ENCODE results near the gene ASTN2.
A peak's percentile ranks its signal among the peaks of the same experiment; 100 is the strongest.

The ASTN2 gene

DNA sequence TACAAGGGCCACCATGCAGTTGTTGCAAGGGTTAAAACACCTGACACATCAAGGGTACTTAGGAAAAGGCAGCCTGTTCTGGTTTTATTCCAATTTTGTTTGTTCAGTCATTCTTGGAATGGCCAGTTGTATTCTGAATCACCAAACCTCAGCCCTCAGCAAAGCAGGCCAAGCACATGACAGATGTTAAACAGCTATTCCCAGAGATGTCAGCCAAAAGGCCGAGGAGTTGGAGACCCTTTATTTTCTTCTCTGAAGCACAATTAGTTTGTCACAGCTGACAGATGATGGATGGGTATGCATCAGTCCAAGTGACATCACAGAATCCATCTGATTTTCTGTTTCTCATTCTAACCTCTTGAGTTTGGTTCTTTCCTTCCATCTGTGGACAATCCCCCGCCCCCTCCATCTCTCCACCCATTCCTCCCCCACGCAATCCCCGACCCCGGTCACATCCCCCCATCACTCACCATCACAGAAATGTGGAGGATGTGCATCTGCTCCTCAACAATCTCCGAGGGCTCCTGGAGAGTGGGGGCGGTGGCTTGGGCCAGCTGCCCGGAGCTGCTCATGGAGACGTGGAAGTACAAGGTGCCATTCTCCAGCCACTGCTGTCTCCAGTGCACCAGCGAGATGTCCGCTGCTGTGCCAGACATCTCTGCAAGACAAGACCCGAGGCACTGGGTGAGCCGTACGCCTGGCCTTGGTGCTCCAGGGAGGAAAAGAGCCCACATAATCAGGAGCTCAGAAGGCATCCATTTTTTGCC, 123.8 kb downstream of the ASTN2 start:
- FAIRE-seq (peak; percentile 23), DNase-seq (ENCODE audit: insufficient read length, low spot score) (no peak)
- TF ChIP-seq POLR2A (IDR thresholded peaks at IDR 0.05; ENCODE audit: low read depth, low read length): no peak

DNA sequence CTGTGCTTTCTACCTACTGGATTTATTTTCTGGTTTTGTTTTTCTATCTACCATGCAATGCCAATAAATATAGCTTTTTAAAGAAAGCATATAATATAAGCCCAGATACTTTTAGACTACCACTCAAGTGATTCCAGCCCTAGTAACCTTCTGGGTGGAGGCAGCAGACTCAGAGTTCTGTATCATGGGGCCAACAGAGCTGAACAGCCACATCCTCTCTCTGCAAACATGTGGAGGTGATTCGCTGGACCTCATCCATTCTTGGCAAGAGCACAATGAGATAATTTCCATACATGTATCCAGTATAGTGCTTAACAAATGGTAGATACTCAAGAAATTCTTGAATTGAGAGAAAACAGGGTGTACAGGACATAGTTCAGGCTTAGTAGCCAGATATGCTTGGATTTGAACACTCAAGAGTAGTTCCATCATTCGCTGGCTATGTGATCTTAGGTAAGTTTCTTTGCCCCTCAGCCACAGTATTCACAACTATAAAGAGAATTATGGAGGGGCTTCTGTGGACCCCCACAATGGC, 124.5 kb downstream of the ASTN2 start:
- no peak for FAIRE-seq
- no peak for TF ChIP-seq POLR2A (IDR thresholded peaks at IDR 0.05; ENCODE audit: low read depth, low read length)
- DNase-seq (ENCODE audit: insufficient read length, low spot score): no peak

DNA sequence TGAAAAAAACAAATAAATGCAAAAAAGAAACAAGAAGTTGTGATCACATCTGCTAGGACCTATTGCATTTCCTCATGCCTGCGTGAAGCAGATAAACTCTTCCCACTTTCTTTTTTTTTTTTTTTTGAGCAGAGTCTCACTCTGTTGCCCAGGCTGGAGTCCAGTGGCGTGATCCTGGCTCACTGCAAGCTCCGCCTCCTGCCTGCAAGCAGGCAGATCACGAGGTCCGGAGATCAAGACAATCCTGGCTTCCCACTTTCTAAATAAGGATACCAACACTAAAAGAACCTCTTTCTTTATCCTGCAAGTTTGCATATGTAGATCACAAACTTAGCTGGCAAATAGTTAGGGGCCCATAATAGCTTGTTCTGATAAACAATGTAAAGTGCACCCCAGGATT, 128.6 kb downstream of the ASTN2 start:
- no peak for TF ChIP-seq POLR2A (IDR thresholded peaks at IDR 0.05; ENCODE audit: low read depth, low read length)
- FAIRE-seq (no peak), DNase-seq (ENCODE audit: insufficient read length, low spot score) (no peak)

DNA sequence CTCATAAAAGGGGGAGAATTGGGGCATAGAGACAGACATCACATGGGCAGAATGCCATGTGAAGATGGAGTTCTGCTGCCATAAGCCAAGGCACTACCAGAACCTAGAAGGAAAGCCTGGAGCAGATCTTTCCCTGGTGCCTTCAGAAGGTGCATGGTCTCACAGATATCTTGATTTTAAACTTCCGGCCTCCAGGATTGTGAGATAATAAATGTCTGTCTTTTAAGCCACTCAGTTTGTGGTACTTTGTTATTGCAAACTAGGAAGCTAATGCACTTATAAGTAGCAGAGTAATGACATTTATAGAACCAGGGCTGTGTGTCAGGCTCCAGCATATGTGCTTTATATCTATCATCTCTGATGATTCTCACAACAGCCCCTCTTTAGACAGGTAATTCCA, 130.4 kb downstream of the ASTN2 start:
- no peak for TF ChIP-seq POLR2A (IDR thresholded peaks at IDR 0.05; ENCODE audit: low read depth, low read length)
- DNase-seq (ENCODE audit: insufficient read length, low spot score) (no peak), FAIRE-seq (no peak)

DNA sequence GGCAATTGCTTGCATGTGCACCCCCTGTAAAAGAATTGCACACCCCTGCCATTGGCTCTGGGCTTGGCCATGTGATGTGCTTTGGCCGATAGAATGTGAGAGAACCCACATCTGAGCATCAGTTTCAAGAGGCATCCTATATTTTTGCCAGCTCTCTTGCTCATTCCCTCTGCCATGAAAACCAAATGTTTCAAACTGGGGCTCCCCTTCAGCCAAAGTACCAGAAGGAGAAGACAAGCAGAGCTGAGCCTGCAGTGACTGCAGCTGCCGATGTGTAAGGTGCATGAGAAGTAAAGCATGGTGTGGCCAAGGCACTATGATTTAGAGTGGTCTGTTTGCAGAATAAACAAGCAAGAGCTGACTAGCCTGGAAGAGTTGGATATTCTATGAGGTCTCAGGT, 132.3 kb downstream of the ASTN2 start:
- no peak for TF ChIP-seq POLR2A (IDR thresholded peaks at IDR 0.05; ENCODE audit: low read depth, low read length)
- no peak for FAIRE-seq
- DNase-seq (ENCODE audit: insufficient read length, low spot score): no peak

DNA sequence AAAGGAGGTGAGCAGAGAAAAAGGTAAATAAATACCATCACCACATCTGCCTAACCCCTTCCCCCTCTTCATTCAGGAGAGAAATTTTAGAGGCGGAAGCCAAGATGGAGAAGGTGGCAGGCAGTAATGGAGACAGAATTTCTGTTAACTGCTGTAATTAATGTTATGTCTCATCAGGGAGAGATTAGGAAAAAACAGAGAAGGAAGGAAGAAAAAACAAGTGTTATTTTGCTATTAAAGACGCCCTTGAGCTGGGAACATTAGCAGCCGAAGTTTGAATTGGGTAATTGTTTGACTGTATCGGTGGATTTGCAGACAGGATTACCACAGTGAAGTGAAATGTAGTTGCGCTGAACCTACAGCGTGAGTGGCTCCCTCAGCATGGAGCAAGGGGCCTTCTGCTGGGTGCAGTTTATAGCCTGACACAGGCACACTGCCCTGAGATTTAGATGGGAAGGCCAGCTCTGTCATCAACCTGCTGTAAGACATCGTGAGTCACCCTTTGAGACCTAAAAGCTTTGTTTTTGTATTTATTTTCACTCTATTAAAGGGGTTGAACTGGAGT, 136.3 kb downstream of the ASTN2 start:
- no peak for DNase-seq (ENCODE audit: insufficient read length, low spot score)
- no peak for TF ChIP-seq POLR2A (IDR thresholded peaks at IDR 0.05; ENCODE audit: low read depth, low read length)
- peak; percentile 23 for FAIRE-seq

DNA sequence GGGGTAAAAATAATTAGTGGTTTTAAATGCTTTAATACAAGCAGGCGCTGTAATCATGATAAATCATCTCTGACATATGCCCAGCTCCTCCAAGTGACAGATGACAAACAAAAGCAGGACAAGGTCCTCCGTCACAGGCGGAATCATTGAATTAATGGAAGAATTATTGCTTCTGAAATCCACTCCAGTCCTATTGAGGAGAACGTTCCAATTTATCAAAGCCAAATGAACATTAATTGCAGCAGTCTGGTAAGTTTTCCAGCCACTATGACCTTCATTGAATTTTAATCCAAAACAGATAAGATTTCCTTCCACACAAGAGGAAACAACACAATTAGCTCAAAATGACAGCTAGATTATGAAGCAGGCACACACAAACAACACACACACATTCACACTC, 136.8 kb downstream of the ASTN2 start:
- peak; percentile 48 for FAIRE-seq
- TF ChIP-seq POLR2A (IDR thresholded peaks at IDR 0.05; ENCODE audit: low read depth, low read length): no peak
- DNase-seq (ENCODE audit: insufficient read length, low spot score): no peak

DNA sequence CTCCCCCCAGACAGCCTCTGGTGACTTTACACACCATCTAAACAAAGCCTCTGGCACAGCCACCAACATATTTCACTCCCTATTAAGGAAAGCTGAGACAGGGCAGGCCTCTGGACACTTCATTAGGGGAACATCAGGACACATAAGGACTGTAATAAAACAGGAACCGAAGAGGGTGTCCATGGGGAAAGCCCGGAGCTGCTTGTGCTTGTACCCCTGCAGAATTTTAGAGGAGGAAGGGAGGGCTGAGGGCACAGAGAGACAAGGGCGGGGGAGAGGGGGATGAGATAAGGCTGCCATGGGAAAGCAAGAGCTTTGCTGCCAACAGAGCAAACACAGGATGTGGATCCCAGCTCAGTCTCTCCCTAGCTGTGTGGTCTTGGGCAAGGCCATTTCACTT, 138.4 kb downstream of the ASTN2 start:
- DNase-seq (ENCODE audit: insufficient read length, low spot score): no peak
- TF ChIP-seq POLR2A (IDR thresholded peaks at IDR 0.05; ENCODE audit: low read depth, low read length): no peak
- FAIRE-seq: no peak

DNA sequence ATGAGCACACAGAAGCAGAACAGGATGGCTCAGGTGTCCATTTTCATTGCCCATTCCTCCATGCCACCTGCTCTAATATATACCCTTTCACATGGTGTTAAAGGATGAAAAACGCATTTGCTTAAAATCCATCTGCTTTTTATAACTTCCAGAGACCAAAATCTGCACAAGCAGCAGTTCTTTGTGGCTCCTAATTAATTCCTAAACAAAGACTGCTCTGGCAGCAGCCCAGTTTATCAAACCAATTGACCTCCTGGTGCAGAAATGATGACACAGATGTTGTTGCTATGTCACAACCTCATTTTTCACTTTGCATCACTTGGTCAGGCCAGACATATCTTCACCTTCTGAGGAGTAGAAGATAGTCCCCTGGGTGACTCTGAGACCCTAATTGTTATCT, 141.2 kb downstream of the ASTN2 start:
- FAIRE-seq: no peak
- no peak for TF ChIP-seq POLR2A (IDR thresholded peaks at IDR 0.05; ENCODE audit: low read depth, low read length)
- DNase-seq (ENCODE audit: insufficient read length, low spot score): no peak

DNA sequence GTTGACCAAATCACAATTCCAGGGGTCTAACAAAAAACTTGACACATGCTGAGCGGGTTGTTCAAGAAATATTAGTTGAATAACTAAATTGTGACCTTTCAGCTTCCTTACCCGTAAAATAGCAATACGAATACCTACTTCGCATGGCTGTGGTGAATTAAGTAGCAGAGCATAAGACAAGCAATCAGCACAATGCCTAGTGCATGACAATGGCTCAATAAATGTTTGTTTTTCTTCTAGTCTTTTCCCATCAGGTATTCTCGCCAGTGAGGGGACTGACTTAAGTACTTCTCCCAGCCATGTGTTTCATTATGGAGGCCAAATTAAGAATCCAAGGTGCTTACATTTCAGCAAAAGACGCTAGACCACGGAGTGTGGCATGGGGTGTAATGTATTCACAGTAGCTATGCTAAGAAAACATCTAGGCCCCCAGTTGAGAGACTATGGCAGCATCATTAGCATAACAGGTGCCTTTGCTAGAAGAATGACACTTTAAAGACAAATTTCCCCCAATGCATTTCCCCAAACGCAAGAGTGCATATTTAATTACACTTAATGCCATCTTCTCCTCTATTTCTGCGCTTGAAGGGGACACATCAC, 145.9 kb downstream of the ASTN2 start:
- no peak for TF ChIP-seq POLR2A (IDR thresholded peaks at IDR 0.05; ENCODE audit: low read depth, low read length)
- DNase-seq (ENCODE audit: insufficient read length, low spot score): no peak

DNA sequence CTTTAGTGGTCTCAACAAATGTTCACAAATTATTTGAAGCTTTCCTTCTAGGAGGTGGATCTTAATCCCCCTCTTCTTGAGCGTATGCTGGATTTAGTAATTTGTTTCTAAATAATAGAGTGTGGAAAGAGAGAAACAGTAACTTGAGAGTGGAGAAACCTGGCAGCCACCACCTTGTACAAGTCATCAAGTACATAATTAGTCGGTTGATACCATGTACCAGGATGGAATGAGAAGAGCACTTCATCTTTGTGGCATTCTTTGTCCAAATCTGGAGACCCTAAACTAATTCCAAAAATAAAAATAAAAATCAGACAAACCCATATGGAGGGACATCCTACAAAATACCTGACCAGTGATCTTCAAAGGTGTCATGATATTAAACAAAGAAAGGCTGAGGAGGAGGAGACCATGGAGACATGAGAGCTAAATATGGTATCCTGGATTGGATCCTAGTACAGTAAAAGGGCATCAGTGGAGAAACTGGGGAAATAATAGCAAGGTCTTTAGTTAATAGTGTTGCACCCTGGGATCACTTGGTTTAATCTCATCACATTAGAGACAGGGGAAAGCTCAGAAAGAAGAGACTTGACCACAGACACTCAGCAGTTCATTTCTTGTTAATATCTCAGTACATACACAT, 147.9 kb downstream of the ASTN2 start:
- FAIRE-seq: no peak
- TF ChIP-seq POLR2A (IDR thresholded peaks at IDR 0.05; ENCODE audit: low read depth, low read length): no peak

More for the DNA sequence above, 145.9 kb downstream of the ASTN2 start:
- no peak for FAIRE-seq

DNA sequence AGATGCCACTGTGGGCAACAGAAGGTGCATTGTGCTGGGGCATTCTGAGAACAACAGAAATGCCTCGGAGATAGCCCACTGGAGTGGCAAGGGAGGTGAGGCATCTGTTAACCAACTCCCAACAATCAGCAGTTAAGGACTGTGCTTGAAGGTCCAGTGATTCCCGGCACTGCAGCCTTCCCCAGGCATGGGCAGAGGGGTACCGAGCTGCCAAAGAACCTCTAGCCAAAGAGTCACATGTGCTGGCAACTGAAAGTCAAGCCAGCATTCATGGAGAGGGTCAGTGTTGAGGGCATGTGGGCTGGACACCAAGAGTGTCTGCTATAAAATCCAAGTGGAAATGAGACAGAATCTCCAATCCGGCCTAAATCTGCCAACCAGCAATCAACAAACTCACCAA, 149.6 kb downstream of the ASTN2 start:
- FAIRE-seq (no peak), DNase-seq (ENCODE audit: insufficient read length, low spot score) (no peak)
- no peak for TF ChIP-seq POLR2A (IDR thresholded peaks at IDR 0.05; ENCODE audit: low read depth, low read length)

More for the DNA sequence above, 147.9 kb downstream of the ASTN2 start:
- DNase-seq (ENCODE audit: insufficient read length, low spot score): no peak

DNA sequence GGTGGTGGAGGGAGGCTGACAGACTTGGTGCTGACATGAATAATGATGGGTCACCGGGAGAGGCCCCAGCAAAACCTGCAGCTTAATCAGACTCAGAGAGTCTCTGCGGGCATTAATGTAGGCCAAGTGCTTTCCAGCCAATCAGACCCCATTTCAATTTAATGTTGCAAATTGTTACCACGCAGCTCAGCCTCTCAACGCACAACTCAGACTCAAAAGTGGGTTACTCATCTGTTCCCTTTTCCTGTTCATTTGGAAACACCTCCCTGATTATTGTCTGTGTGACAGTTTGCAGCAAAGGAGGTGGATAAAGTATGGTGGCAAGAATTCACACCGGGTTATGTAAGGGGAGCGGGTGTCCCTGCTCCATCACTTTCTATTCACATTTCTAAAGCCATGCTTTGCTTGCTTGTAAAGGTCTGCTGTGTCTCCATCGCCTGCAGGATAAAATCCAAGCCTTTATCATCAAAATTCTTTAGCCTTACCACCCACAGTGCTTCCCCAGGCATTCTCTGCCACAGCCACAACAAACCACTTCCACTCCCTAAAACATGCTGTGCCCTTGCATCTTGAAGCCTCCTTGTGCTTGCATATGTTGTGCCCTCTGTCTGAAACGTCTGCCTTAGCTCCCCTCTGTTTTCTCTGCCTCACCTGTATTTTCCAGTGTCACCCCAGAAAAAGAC, 156.5 kb downstream of the ASTN2 start:
- DNase-seq (ENCODE audit: insufficient read length, low spot score): no peak
- peak; percentile 20 for FAIRE-seq

DNA sequence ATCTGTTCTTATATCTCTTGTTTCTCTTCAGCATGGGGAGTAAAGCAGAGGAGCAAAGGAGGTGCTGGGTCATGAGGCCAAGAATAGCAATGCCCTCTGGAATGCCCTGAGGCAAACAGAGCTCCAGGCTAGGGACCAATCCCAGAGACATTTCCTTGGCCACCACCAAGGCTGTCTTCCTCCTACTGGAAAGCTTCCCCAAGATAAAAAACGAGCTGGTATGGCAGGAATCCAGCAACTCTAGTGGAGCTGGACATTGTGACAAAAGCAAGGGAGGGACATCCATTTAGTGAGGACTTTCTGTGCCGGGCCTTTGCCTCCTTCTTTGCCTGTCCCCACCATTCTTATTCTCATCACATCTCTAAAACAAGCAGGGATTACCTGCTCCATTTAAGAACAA, 161.6 kb downstream of the ASTN2 start:
- TF ChIP-seq POLR2A (IDR thresholded peaks at IDR 0.05; ENCODE audit: low read depth, low read length): no peak
- FAIRE-seq: no peak
- no peak for DNase-seq (ENCODE audit: insufficient read length, low spot score)

More for the DNA sequence above, 156.5 kb downstream of the ASTN2 start:
- TF ChIP-seq POLR2A (IDR thresholded peaks at IDR 0.05; ENCODE audit: low read depth, low read length): no peak
